Measurements from ENCODE around the gene PPP5C. TPM values are rescaled to one million over a fixed set of nuclear protein-coding genes. Genes with fewer than 3 reads are reported as not detected.

The PPP5C gene
- total RNA-seq, 2 donors from 2014 or later = 46.0 to 87.5 TPM

DNA sequence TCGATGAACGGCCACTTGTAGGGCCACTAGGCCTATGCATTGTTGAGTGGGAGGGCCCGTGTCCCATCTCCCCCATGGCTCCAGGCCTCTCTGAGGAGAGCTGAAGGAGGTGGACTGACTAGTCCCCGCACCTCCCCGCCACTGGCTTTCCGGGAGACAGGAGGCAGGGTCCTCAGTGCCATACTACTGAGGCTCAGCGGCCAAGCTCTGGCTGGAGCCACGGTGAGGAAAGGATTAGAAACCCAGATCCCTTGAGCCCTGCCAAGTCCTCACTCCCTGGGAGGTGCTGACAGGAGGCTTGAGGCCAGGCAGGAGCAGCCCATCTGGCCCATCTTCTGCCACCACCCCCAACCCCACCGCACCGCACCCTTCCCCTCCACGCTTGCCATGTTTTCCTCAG lies 37.5 kb downstream of the PPP5C start:
- TF ChIP-seq, protein P1, sequence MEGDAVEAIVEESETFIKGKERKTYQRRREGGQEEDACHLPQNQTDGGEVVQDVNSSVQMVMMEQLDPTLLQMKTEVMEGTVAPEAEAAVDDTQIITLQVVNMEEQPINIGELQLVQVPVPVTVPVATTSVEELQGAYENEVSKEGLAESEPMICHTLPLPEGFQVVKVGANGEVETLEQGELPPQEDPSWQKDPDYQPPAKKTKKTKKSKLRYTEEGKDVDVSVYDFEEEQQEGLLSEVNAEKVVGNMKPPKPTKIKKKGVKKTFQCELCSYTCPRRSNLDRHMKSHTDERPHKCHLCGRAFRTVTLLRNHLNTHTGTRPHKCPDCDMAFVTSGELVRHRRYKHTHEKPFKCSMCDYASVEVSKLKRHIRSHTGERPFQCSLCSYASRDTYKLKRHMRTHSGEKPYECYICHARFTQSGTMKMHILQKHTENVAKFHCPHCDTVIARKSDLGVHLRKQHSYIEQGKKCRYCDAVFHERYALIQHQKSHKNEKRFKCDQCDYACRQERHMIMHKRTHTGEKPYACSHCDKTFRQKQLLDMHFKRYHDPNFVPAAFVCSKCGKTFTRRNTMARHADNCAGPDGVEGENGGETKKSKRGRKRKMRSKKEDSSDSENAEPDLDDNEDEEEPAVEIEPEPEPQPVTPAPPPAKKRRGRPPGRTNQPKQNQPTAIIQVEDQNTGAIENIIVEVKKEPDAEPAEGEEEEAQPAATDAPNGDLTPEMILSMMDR (IDR thresholded peaks at IDR 0.05) = no peak
- Histone ChIP-seq H3K36me3 (peaks cover 15% of the 10 kb centered on the region), H3K9ac (ENCODE audit: low read depth in 2 of 2, low read length in 2 of 2) (no peak overlapping the region), H3K27ac (no peak overlapping the region), H3K4me3 (no peak overlapping the region), H3K4me1 (no peaks in the 10 kb centered on the region), H3K27me3 (no peaks in the 10 kb centered on the region), H3K9me3 (no peaks in the 10 kb centered on the region)
- intact Hi-C loops (cut with DNase I) = no loop called here
- DNase-seq = no peak

DNA sequence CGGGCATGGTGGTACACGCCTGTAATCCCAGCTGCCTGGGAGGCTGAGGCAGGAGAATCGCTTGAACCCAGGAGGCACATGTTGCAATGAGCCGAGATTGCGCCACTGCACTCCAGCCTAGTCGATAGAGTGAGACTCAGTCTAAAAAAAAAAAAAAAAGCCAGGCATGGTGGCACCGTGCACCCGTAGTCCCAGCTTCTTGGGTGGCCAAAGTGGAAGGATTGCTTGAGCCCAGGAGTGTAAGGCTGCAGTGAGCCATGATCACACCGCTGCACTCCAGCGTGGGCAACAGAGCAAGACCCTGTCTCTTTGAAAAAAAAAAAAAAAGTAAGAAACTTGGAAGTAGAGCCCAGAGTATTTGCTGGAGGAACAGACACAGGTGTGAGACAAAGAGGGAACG lies 38.7 kb downstream of the PPP5C start:
- H3K9me3 ChIP-seq = no peaks in the 10 kb centered on the region
- peaks cover 22% of the 10 kb centered on the region for H3K36me3 ChIP-seq
- no peak overlapping the region for H3K4me3 ChIP-seq
- no peaks in the 10 kb centered on the region for H3K27me3 ChIP-seq
- intact Hi-C loops (cut with DNase I) = no loop called here
- no peak overlapping the region for H3K9ac ChIP-seq (ENCODE audit: low read depth in 2 of 2, low read length in 2 of 2)
- DNase-seq = no peak
- TF ChIP-seq, protein P1 (IDR thresholded peaks at IDR 0.05) = no peak
- no peaks in the 10 kb centered on the region for H3K4me1 ChIP-seq
- no peak overlapping the region for H3K27ac ChIP-seq

DNA sequence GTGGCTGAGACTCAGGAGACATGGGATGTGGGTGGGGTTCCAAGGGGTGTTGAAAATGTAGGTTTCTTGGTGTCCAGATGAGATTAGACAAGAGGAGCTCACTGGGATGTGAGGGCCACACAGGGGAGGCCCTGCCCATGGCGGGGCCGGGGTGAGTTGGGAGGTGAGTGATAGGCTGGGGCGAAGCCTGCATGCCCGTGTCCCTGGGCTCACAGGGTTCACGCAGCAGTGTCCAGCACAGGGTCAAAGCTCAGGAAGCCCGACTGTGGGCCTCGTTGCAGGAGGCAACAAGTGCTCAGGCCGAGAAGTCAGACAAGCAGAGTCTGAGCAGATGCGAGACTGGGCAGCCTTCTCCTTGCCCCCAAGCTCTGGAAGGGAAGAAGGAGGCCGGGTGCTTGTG lies 39.3 kb downstream of the PPP5C start:
- no peaks in the 10 kb centered on the region for H3K4me1 ChIP-seq
- no peak overlapping the region for H3K4me3 ChIP-seq
- H3K27me3 ChIP-seq = no peaks in the 10 kb centered on the region
- intact Hi-C loops (cut with DNase I) = no loop called here
- H3K9ac ChIP-seq (ENCODE audit: low read depth in 2 of 2, low read length in 2 of 2) = no peak overlapping the region
- H3K36me3 ChIP-seq = peaks cover 22% of the 10 kb centered on the region
- TF ChIP-seq, protein P1 (IDR thresholded peaks at IDR 0.05) = no peak
- H3K9me3 ChIP-seq = no peaks in the 10 kb centered on the region
- H3K27ac ChIP-seq = no peak overlapping the region
- DNase-seq = no peak

DNA sequence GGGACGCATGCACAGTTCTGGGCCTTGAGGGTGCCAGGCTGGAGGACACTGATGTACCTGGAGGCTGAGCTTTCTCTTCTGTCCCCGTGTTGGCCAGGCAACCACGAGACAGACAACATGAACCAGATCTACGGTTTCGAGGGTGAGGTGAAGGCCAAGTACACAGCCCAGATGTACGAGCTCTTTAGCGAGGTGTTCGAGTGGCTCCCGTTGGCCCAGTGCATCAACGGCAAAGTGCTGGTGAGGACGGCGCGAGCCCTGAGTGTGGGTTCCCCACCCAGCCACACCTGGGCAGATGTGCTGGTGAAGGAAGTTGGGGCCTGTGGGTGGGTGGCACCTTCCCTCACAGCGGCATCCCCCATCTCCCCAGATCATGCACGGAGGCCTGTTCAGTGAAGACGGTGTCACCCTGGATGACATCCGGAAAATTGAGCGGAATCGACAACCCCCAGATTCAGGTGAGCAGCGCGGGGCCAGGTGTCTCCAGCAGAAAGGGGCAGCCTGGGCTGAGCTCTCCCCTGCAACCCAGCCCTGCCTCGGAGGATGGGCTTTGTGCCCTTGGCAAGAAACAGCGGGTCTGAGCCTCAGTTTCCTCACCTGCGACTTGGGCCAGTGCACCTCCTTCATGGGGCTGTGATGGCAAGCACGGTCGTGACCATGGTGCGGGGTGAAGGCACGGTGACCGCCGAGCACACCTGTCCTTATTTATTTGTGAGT lies 40.3 kb downstream of the PPP5C start:
- DNase-seq = no peak
- Histone ChIP-seq H3K9ac (ENCODE audit: low read depth in 2 of 2, low read length in 2 of 2) (no peak overlapping the region), H3K4me3 (no peak overlapping the region), H3K4me1 (no peaks in the 10 kb centered on the region), H3K27me3 (no peaks in the 10 kb centered on the region), H3K9me3 (no peaks in the 10 kb centered on the region), H3K36me3 (peaks cover 22% of the 10 kb centered on the region), H3K27ac (no peak overlapping the region)
- intact Hi-C loops (cut with DNase I) = no loop called here
- TF ChIP-seq, protein P1 (IDR thresholded peaks at IDR 0.05) = no peak

DNA sequence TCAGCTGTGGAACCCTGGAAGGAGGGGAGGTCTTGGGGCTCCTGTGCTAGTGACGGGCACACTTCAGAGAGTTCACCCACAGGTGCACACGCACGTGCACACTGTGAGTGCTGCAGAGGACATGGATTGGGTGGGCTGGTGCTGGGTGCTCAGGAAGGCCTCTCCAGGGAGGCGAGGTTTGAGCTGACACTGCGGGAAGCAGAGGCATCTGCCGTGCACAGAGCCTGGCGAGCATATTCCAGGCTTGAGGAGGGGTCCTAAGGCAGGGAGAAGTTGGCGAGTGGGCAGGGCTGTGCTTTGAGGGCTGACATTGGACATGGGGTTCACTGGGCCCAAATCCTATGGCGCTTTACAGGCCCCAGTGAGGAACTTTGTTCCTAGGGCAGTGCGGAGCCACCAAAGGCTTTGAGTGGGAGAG lies 40.8 kb downstream of the PPP5C start:
- peaks cover 22% of the 10 kb centered on the region for H3K36me3 ChIP-seq
- H3K4me1 ChIP-seq = no peaks in the 10 kb centered on the region
- H3K9me3 ChIP-seq = no peaks in the 10 kb centered on the region
- no peak overlapping the region for H3K4me3 ChIP-seq
- no peak for DNase-seq
- intact Hi-C loops (cut with DNase I) = no loop called here
- TF ChIP-seq, protein P1 (IDR thresholded peaks at IDR 0.05) = no peak
- no peaks in the 10 kb centered on the region for H3K27me3 ChIP-seq
- H3K9ac ChIP-seq (ENCODE audit: low read depth in 2 of 2, low read length in 2 of 2) = no peak overlapping the region
- H3K27ac ChIP-seq = no peak overlapping the region
